Amniotic stem cell (primary cell): ENCODE results near the gene ELF2.
"Not testable (repeated sequence)": the region's sequence is repeated elsewhere in the genome, so short reads cannot be mapped to it uniquely, and the experiment has no call there.

Experiments used
- DNase-seq: peaks from one replicate; lab custom pipeline; 2025; lab: John Stamatoyannopoulos, UW

ELF2 gene

GRCh38 chr4:139177049-139177868, at the start of gene ELF2:
Gene ELF2 (minus strand): TSS chr4:139177218. CDS start chr4:139137701, 39,517 bp downstream.
- DNase-seq: peak; percentile 85

- DNase-seq: no peak
Measured at GRCh38 chr4:139223682-139224317, 46.8 kb upstream of the ELF2 start.

DNA sequence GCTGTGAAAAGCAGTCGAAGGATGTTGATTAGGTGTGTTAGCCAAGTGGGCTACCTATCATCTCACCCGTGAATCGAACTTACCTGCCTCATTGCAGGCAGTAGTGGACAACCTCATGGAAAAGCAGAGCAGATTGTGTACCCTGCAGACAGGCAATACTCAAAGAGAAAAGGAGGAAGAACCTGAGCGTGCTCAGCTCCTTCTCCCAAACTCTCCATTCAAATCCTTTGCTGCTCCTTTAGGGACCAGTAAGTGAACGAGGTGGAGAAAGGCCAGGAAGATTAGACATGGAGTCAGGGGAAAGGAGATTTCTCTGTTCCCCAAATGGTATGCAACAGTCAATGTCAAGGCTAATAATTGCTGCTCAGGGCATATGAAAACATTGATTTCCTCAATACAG, 45.2 kb upstream of the ELF2 start:
- no peak for DNase-seq

- no peak for DNase-seq
Measured at GRCh38 chr4:139221687-139222086, 44.7 kb upstream of the ELF2 start.

DNA sequence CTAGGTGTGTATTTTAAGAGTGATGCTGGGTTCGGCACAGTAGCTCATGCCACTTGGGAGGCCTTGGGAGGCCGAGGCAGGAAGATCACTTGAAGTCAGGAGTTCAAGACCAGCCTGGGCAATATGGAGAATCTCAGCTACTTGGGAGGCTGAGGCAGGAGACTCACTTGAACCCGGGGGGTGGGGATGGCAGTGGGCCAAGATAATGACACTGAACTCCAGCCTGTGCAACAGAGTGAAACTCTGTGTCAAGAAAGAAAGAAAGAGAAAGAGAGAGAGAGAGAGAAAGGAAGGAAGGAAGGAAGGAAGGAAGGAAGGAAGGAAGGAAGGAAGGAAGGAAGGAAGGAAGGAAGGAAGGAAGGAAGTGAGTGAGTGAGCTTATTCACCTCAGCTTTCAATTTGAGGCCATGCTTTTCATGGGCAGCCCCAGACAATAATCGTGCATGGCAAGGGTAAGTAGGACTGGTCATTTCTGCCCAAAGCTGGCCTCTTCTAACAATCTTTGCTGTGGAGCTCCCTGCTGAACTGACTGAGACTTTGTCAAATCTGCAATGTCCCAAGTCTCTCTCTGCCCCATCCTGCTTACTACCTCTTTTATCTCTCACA, 42.5 kb upstream of the ELF2 start:
- DNase-seq: no peak

GRCh38 chr4:139214039-139214534, 37.1 kb upstream of the ELF2 start:
- no peak for DNase-seq

- DNase-seq: not testable (repeated sequence)
Measured at GRCh38 chr4:139213633-139214032, 36.6 kb upstream of the ELF2 start.

DNA sequence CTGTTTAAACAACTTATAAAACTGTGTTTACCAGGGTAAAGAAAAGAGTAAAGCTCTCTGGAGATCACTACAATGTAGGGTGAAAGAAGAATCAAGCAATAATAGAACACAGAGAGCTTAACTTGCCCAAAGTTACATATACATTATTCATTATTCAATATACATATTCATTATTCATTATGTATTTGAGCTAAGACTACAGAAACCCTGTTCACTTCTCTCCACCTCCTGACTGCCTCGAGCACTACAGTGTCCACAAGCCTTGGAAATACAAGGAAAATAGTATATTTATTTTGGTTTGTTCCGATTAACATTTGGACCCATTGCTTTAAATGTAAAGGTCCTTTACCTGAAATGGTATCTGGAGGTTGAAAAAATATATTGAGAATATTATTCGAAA, 35.9 kb upstream of the ELF2 start:
- DNase-seq: no peak

DNA sequence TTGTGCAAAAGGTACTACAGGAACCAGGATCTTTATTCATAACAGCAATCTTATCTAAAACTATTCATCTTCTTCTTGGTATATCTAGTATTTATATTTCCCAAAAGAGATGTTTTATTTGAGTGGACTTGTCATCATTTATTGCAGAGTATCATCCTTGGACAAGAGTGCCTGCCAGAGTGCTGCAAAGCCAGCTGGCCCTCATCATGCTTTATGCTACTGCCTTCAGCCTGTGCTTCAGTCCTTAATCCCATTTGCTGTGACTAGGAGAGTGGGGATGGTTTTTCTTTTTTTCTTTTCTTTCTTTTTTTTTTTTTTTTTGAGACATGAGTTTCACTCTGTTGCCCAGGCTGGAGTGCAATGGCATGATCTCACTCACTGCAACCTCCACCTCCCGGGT, 33.5 kb upstream of the ELF2 start:
- DNase-seq: no peak

DNA sequence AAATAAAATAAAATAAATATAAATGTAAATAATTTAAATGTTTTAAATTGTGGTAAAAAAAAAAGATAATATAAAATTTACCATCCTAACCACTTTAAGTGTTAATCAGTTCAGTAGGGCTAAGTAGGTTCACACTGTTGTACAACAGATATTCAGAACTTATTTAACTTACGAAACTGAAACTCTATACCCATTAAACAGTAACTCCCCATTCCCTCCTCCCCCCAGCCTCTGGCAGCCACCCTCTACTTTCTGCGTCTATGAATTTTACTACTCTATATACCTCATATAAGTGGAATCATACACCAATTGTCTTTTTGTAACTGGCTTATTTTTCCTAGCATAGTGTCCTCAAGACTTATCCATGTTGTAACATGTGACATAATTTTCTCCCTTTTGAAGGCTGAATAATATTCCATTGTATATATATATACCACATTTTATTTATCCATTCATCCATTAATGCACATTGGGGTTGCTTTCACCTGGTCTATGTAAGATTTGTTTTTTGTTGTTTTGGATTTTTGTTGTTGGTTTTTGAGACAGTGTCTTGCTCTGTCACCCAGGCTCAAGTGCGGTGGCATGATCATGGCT, 32.5 kb upstream of the ELF2 start:
- no peak for DNase-seq

- no peak for DNase-seq
Measured at GRCh38 chr4:139208404-139208945, 31.5 kb upstream of the ELF2 start.

DNA sequence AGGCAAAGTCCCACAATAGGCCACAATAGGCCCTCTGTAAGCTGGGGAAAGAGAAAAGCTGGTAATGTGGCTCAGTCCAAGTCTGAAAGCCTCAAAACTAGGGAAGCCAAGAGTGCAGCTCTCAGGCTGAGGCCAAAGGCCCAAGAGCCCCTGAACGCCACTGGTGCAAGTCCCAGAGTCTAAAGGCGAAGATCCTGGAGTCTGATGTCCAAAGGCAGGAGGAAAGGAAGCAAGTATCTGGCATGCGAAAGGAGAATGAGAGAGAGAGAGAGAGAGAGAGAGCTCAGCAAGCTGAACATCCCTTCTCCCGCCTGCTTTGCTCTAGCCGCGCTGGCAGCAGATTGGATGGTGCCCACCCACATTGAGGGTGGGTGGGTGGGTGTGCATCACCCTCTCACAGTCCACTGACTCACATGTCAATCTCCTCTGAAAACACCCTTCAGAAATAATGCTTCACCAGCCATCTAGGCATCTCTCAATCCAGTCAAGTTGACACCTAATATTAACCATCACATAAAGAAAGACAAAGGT, 30.9 kb upstream of the ELF2 start:
- no peak for DNase-seq

GRCh38 chr4:139207247-139207646, 30.2 kb upstream of the ELF2 start:
- no peak for DNase-seq

- no peak for DNase-seq
Measured at GRCh38 chr4:139202991-139203390, 26.0 kb upstream of the ELF2 start.

- DNase-seq: no peak
Measured at GRCh38 chr4:139200506-139200905, 23.5 kb upstream of the ELF2 start.

DNA sequence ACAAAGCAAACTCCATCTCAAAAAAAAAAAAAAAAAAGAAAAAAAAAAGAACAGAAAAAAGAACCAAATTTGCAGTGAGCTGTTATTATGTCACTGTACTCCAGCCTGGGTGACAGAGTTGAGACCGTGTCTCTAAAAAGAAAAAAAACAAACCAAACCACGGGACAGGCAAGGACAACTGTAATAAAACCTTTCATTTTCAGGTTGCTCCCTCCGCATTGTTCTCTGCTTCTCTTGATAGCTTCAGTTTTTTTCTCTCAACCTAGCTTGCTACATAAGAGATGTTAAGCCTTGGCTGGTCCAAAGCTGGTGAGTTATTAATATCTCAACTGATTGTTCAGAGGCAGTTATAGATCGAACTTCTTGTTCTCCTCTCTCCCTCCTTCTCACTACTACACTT, 23.1 kb upstream of the ELF2 start:
- no peak for DNase-seq

- DNase-seq: not testable (repeated sequence)
Measured at GRCh38 chr4:139197214-139197613, 20.2 kb upstream of the ELF2 start.

DNA sequence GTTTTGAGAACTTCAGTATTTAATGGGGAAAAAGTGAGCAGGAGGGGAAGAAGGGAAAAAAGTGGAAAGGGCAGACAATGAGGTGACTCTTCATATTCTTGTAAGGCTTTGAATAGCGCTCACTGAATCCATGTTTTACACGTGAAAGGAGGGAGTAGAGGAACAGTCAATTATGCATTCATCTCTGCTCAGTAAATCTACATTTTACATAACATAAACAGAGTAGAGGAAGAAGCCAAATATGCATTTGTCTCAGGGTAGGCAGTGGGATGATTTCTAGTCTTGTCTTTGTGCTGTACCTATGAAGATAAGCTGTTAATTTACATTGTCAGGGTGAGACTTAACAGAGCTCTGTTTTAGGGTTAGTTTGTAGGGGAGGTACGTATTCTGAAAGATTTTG, 19.4 kb upstream of the ELF2 start:
- no peak for DNase-seq

DNA sequence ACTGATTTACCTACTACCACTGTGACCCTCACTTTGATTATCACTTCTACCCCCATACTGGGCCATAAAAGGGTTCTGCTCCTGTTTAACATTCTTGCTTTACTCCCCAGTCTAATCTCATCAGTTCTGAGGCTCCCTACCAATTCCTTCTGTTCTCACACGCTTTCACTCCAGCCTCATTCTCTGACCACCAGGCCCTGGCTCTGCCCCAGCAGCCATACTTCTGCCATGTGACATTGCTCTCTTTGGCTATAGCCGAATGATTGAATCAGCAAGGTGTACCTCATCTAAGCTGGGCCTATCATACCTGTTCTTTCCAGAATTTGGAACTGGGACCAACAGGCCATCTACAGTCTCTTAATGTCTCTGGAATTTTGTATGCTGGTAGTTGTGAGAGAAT, 14.4 kb upstream of the ELF2 start:
- DNase-seq: no peak

DNA sequence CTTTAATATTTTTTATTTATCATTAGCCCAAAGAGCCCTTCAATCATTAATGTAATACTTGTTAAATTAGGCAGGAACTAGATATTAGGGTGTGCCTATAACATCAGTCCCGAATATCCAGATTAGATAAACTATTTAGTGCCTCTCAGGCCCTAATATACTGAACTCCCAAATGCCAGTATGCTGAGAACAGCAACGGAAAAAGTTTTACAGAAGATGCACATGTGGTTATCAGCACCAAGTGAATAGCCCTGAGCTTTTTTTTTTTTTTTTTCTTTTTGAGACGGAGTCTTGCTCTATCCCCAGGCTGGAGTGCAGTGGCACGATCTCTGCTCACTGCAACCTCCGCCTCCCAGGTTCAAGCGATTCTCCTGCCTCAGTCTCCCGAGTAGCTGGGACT, 13.0 kb upstream of the ELF2 start:
- no peak for DNase-seq

GRCh38 chr4:139189417-139189749, 12.4 kb upstream of the ELF2 start:
- DNase-seq: no peak
